SHP77 treated with DMSO at 0.1 percent for 48 hours (cell line): ENCODE data around the gene PPME1.

Source experiments
- DNase-seq: peaks from one replicate; lab custom pipeline; 2025; lab: John Stamatoyannopoulos, UW

The PPME1 gene

DNA sequence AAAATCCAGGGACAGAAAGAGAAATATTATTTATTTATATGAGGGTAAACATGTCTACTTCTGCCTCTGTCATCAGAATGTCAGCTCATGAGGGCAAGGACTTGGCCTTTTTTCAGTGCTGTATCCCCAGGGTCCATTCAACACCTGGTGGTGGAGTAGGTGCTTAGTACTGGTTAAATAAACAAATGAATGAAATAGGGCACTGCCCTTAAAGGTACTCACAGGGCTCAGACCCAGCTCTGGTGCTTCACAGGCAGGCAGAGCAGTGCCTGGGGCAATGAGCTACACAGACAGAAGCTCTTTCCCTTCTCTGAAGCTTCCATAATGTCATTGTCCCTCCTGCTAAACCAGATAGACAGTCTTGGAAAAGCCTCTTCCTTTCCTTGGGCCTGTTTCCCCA lies 109.4 kb downstream of the PPME1 start:
- DNase-seq: peak; percentile 83

DNA sequence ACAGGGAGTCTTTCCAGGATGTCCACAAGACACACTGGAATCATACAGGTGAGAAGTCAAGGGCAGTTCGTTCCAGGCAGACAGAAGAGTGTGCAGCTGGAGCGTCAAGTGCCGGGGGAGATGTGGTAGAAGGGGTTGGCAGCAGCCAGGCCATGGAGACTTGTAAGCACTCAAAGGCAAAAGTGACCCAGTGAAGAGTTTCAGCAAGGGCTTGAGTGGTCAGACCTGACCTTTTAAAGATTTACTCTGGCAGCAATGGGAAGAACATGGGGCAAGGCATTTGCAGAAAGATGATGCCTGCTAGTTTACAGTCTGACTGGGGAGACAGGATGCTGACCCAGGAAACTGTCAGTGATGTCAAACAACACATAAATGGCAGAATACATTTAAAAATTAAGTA lies 111.3 kb downstream of the PPME1 start:
- no peak for DNase-seq

DNA sequence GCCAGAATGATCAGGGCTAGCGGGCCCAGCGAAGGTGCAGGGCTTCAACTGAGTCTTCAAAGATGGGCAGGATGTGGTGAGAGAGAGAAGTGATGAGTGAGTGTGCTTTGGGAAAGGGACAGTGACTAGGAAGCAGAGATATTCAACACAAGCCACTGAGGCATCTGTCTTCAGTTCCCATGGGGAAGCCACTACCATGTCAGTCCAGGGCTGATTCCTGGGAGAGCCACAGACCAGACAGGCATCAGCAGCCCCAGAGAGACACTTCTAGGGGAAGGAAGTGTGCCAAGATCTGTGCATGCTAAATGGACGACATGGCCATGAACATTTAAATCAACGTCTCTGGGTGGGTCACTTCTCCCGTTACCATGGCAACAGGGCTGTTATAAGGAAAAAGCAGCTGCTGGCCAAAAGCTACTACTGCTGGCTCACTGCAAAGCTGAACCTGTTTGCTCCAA lies 111.9 kb downstream of the PPME1 start:
- no peak for DNase-seq

DNA sequence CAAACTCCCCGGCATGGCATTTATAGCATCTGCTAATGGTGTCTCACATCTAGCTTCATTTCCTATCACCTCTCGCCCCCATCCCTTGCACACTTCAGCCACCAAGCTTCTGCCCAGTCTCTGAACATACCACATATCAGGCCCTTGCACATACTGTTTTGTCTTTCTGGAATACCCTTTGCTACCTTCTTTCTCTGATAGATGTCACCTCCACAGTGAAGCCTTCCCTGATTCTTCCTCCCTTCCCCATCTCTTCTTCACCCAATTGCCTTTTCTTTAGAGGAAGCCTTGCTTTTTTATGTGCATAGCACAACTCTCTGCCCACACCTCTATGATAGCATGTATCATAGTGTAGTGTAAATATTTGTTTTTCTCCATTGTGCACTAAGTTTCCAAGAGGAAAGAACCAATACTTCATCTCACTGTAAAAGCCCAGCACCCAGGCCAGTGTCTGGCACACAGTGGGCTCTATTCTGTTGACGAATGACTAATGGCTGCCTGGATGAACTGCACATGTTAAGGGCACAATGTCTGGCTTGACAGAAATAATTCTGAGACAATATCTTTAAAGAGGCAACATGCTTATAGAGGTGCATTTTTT lies 112.6 kb downstream of the PPME1 start:
- no peak for DNase-seq

DNA sequence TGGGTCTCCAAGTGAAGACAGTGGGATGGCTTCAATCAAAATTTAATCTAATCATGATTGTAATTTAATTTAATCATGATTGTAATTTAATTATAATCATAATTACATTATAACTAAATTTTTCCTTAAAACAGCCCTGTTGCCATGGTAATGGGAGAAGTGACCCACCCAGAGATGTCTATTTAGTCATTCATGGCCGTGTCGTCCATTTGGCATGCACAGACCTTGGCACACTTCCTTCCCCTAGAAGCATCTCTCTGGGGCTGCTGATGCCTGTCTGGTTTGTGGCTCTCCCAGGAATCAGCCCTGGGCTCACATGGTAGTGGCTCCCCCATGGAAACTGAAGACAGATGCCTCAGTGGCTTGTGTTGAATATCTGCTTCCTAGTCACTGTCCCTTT lies 113.4 kb downstream of the PPME1 start:
- DNase-seq: no peak

DNA sequence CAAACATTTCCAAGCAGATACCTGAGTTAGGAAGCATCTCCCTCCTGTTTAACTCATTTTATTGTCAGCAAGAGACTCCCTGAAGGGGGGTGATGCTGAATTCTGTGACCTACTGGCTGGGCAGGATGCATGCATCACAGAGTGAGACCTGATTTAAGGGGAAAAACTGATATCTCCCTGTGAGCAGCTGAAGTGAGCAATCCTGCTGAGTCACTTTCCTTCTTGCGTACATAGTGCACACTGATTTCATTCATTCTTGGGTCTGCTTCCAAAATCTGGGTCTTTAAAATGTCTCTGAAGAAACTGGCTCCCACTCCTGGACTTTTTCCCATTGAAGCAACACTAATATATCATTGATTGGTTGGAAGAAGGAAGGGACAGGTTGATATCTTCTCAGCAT lies 117.1 kb downstream of the PPME1 start:
- DNase-seq: peak; percentile 35

DNA sequence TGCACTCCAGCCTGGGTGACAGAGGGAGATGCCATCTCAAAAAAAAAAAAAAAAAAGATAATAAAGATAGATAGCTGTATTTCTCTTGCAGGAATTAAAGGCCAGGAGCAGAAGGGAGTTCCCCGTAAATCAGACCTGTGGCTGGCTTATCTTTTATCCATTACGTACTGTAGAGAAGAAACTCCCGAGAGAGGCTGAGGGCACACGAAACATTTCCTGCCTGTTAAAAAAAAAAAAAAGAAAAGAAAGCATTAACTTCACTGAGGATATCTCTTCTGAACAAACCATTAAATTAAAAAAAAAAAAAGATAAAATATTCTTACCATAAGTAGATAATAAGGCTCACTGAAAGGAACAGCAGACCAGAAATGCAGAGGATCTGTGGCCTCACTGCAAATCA lies 117.8 kb downstream of the PPME1 start:
- DNase-seq: no peak

DNA sequence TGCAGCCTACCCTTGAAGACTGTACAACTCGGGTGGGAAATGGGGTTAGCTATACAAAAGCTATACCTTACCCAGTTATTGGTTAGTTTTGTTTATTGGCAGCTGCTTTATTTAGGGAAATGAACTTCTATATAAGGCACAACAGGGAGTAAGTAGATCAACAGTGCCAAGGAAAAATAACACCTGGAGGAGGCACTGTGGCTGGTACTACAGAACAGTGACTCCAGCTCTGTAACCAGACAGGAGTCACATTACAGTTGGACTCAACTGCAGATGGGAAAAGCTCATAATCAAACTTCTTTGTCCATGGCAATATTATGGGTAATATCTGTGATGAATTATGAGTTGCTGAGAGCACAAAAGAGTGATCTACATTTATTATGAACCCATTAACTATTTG lies 126.4 kb downstream of the PPME1 start:
- no peak for DNase-seq

DNA sequence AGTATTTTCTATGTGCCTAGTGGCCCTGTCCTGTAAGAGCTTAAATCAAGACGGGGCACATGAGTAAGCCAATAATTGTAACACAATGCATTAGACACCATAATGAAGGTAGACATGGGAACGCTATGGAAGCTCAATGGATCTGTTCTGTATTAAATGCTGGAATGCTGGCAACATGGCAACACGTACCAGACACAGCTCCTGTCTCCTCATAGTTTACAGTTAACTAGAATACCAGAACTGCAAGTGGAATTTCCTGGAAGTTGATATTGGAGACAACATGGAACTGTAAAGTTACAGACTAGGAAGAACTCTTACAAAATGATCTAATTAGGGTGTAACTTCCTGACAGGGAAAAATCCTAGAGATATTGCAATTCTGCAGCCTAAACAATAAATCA lies 127.9 kb downstream of the PPME1 start:
- DNase-seq: no peak
